GM19468 (cell line): ENCODE results near the gene STAT5A.

Experiments used
- ATAC-seq: cut with Tn5 transposase; IDR thresholded peaks from one replicate; pipeline ENCODE4 v1.9.1; 2021; ENCODE audit warnings: mild to moderate bottlenecking, moderate library complexity, moderate number of reproducible peaks; ENCODE audit not compliant: unreplicated experiment; ENCODE audit errors: extremely low read depth

The STAT5A gene

GRCh38 chr17:42266918-42267766 lies 21.2 kb upstream of the STAT5A start:
- ATAC-seq = no peak

GRCh38 chr17:42268236-42268635 lies 20.1 kb upstream of the STAT5A start:
- ATAC-seq = no peak

GRCh38 chr17:42270170-42270535 lies 18.1 kb upstream of the STAT5A start:
- ATAC-seq = no peak

- no peak for ATAC-seq
These were observed 17.7 kb upstream of the STAT5A start for GRCh38 chr17:42270596-42270995.

- no peak for ATAC-seq
These were observed 17.1 kb upstream of the STAT5A start for GRCh38 chr17:42271006-42271778.

- no peak for ATAC-seq
These were observed 16.6 kb upstream of the STAT5A start for GRCh38 chr17:42271779-42272035.

- ATAC-seq = no peak
These were observed 16.0 kb upstream of the STAT5A start for GRCh38 chr17:42272162-42272907.

GRCh38 chr17:42273474-42274252 lies 14.6 kb upstream of the STAT5A start:
- no peak for ATAC-seq

- no peak for ATAC-seq
These were observed 14.1 kb upstream of the STAT5A start for GRCh38 chr17:42274253-42274542.

- ATAC-seq = no peak
These were observed 13.3 kb upstream of the STAT5A start for GRCh38 chr17:42274812-42275526.

GRCh38 chr17:42275527-42276358 lies 12.6 kb upstream of the STAT5A start:
- ATAC-seq = no peak

- no peak for ATAC-seq
These were observed 12.0 kb upstream of the STAT5A start, which contains the start of gene STAT5B for GRCh38 chr17:42276359-42276608. Gene STAT5B (minus strand): TSS chr17:42276391. CDS start chr17:42232127, 44,264 bp downstream.

GRCh38 chr17:42276609-42277341 lies 11.5 kb upstream of the STAT5A start:
- ATAC-seq = no peak

GRCh38 chr17:42277342-42277712 lies 11.0 kb upstream of the STAT5A start:
- no peak for ATAC-seq

GRCh38 chr17:42279776-42280630 lies 8.3 kb upstream of the STAT5A start:
- ATAC-seq = no peak

GRCh38 chr17:42281571-42282096 lies 6.7 kb upstream of the STAT5A start:
- ATAC-seq = no peak

GRCh38 chr17:42282478-42283080 lies 5.7 kb upstream of the STAT5A start:
- no peak for ATAC-seq
